ENCODE results near the gene LRRC4B.

- no peak for TF ChIP-seq CTCF (IDR thresholded peaks at IDR 0.05)
- TF ChIP-seq POLR2A (IDR thresholded peaks at IDR 0.05): no peak
Measured at GRCh38 chr19:50558039-50558438, 10.2 kb downstream of the LRRC4B start.
